ENCODE data around the gene NADSYN1.
"Not testable (repeated sequence)": the region's sequence is repeated elsewhere in the genome, so short reads cannot be mapped to it uniquely, and the experiment has no call there.

Gene NADSYN1

GRCh38 chr11:71495286-71496230, 42.6 kb downstream of the NADSYN1 start:
- no peak for DNase-seq

GRCh38 chr11:71496421-71496820, 43.4 kb downstream of the NADSYN1 start:
- no peak for DNase-seq

DNA sequence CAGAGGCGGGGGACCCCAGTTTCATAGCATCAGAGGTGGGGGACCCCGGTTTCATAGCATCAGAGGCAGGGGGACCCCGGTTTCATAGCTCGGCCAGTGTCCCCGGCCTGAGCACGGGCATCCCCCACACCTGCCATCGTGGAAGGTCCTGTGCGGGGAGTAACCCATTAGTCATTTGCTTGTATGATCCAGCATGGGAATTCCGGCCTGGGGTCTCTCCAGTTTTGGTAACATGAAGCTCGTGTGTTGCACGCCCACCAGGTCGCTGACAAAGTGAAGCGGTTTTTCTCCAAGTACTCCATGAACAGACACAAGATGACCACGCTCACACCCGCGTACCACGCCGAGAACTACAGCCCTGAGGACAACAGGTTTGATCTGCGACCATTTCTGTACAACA, 45.1 kb downstream of the NADSYN1 start:
- DNase-seq = no peak

DNA sequence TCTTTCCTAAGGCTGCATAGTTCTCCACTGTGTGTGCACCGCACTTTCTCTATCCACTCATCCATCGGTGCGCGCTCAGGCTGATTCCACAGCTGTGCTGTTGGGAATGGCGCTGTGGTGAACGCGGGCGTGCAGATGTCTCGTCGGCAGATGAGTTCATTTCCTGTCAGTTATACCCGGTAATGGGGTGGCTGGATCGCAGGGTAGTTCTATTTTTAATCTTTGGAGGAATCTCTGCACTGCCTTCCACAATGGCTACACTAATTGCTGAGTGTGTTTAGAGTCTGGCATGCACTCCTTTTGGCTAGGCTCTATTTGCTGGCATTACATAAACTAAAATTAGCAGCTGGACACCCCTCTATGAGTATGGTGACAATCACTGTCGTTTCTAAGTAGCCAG, 46.1 kb downstream of the NADSYN1 start:
- no peak for DNase-seq

DNA sequence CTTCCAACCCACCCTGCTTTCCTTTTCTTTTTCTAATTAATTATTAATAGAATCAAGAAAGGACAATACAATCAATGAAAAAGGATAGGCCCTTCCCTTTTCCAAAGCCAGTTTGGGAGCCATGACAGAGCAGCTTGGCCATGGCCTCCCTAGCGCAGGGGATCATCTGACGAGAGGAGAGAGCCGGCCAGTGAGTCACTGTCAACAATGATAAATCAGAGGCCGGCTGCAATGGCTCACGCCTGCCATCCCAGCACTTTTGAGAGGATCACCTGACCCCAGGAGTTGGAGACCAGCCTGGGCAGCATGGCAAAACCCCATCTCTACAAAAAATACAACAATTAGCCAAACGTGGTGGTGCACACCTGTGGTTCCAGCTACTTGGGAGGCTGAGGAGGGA, 46.5 kb downstream of the NADSYN1 start:
- no peak for DNase-seq

DNA sequence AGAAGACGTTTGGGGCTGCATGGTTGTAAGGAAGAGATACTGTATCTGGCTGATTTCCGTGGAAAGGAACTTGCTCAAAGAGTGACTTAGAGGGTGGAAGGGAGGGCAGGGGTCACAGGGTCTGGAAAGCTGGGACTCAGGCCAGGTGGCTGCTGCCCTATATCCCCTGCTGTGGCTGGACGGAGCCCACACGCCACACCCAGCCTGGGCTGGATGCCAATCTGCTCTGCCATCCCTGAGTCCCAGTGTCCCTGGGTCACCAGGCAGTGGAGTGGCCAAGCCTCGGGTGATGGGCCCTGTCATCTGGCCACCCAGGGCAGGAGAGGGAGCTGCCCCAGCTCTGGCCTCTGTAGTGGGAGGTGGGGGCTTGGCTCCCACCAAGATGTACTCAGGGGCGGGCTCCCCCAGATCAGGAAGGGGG, 47.6 kb downstream of the NADSYN1 start:
- no peak for DNase-seq

GRCh38 chr11:71501071-71501985, 48.3 kb downstream of the NADSYN1 start:
- DNase-seq = no peak

DNA sequence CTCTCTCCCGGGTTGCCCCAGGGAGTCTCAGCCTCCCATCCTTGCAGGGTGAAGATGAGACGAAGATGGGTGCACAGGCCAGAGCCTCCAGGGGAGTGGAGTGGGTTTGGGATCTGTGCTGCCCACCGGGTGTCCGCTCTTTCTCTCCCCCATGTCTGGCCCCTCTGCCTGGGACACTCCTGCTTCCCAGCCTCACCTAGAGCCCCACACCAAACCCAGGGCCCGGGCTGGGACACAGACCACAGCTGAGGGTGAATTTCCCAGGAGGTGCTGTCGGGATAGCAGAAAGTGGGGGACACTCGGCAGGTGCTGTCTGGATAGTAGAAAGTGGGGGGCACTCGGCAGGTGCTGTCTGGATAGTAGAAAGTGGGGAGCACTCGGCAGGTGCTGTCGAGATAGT, 49.0 kb downstream of the NADSYN1 start:
- DNase-seq = no peak

DNA sequence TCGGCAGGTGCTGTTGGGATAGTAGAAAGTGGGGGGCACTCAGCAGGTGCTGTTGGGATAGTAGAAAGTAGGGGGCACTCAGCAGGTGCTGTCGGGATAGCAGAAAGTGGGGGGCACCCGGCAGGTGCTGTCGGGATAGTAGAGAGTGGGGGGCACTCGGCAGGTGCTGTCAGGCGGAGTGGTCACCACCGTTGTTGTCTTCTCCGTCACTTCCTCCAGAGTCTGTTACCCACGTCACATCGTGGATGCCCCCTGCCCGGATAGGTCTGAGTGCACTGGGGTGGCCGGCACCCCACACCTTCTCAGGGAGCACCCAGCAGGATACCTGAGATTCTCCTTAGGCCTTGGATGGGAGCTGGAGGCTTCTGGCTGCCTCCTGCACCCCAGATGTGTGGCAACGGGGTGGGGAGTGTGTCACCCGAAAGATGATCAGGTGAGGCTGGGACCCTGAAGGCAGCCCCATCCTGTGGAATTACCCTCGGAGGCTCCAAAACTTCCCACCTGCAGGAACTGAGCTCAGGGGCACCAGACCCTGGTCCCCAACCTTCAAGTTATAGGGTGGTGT, 50.0 kb downstream of the NADSYN1 start:
- DNase-seq = no peak

DNA sequence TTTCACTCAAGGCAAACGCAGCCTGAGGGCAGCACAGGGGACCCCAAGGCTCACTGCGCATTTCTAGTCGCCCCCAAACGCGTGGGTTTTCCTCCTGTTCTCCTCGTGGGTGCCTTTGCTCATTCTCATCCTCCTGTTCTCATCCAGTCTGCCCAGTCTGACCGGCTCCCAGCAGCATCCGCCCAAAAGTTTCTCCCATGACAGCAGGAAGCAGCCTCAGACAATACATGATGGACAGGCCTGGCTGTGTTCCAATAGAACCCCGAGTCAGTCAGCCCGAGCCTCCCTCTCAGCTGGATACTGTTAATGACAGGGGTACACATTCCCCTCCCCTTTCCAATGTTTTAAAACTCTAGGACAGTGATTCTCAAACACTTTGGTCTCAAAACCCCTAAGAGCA, 51.5 kb downstream of the NADSYN1 start:
- DNase-seq = no peak

GRCh38 chr11:71505001-71505400, 52.0 kb downstream of the NADSYN1 start:
- no peak for DNase-seq

- DNase-seq = no peak
These were observed 52.8 kb downstream of the NADSYN1 start for GRCh38 chr11:71505781-71506180.

- DNase-seq = no peak
These were observed 54.1 kb downstream of the NADSYN1 start for GRCh38 chr11:71507102-71507501.

DNA sequence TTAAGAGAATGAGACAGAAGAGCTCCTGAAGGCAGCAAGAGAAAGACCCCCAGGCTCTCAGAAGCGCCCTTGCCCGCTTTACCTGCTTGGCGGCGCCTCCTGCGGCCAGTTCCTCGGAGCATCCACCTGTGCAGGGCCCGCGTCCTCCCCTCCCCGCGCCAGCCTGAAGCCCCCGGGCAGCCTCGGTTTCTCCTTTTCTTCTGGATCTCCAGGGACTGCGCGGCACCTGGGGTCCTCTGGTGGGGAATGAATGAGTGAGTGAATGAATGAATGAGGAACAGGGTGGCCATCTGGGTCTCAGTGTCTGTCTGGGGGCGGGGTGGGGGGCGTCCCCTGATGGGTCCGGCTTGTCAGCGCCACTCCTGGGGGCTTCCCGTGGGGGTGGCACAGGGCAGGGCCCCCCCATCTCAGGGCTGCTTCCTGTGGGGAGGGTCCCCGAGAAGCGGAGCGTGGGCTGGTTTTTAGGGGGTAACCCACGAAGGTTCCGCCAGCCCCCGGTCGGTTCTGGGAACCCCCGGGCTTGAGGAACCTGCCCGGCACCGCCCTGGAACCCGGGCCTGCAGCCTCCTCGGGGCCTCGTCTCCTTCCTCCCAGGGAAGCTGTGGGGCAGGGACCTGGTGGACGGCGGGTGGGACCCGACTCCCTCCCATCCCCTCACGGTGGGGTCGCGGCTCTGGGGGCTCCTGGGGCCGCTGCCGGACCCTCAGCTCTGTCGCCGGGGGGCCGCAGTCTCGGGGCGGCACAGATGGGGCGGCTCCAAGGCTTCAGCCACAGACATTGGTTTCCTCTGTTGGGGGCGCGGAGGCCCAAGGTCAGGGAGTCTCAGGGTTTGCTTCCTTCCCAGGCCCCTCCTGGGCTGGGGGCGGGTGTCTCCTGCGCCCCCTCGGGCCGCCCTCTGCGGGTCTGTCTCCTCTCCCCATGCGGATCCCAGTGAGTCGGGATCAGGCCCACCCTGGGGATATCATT, 65.8 kb downstream of the NADSYN1 start:
- no peak for DNase-seq

DNA sequence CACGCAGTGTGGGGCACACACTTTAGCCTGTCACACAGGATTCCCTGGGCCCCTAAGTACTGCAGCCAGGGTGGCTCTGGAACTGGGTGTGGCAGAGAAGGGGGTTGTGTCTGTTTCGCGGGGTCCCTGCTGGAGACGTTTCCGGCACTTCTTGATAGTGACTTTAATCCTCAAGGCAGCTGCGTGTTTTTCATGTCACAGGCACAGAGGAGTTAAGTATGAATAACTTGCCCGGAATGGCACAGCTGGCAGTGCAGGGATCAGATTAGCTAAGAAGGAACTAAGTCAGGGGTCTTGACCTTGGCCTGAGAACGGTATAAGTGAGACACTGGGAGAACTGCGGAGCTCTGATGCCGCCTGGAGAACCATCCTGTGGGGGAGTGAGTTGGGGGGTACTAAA, 66.5 kb downstream of the NADSYN1 start:
- DNase-seq = no peak

DNA sequence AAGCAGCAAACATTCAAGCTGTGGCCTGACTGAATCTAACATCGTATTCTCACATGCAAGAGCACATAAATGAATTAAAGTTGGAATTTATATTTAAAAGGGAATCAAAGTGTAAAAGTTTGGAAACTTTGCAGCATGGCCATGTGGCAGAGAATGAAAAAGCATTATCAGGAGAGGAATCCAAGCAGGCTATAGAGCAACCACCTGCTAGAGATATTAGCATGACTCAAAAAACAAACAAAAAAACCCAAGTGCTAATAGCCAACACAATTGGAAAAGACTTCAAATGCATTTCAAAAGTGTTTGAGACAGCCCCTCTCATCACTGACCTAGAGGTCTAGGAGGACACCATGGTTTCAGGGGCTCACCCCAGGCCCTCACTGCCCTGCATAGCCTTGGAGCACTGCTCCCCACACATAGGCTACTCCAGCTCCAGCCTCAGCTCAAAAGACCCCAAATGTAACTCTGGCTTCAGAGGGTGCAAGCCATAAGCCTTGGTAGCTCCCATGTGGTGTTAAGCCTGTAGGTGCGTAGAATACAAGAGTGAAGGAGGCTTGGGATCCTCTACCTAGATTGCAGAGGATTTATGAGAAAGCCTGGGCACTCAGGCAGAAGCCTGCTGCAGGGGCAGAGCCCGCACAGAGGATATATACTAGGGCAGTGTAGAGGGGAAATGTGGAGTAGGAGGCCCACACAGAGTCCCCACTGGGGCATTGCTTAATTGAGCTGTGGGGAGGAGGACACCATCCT, 72.4 kb downstream of the NADSYN1 start:
- DNase-seq = no peak

GRCh38 chr11:71525938-71526495, 73.0 kb downstream of the NADSYN1 start:
- DNase-seq = no peak

- not testable (repeated sequence) for DNase-seq
These were observed 74.0 kb downstream of the NADSYN1 start, which contains the start of gene KRTAP5-7 for GRCh38 chr11:71526796-71527575. Gene KRTAP5-7, plus strand, starts transcription at chr11:71527267. Its CDS starts 34 bp downstream, at chr11:71527301.

GRCh38 chr11:71527576-71528210, 74.7 kb downstream of the NADSYN1 start:
- DNase-seq = no peak

DNA sequence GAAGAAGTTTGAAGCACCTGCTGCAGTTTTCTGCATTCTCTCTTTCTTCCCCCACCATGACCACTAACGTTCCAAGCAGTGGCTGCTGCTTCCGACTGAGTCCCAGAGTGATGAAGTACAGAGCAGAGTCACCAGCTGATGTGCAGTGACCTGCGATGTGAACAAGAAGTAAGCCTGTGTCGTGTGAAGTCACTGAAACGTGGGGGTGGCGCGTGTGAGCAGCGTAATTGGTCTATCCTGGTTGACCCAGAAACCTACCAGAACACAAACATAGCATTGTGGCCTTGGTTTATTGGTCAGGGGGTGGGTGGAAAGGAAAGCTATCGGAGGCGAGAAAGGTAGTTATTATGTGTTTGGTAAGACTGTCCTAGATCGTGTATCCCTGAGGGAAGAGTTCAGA, 77.6 kb downstream of the NADSYN1 start:
- no peak for DNase-seq

All from DMS79 treated with DMSO at 0.1 percent for 48 hours (cell line).